NCI-H128 (cell line): Measurements from ENCODE around the gene CUL2.
"Not testable (repeated sequence)": the region's sequence is repeated elsewhere in the genome, so short reads cannot be mapped to it uniquely, and the experiment has no call there.

ENCODE experiments used
- DNase-seq: peaks from one replicate; lab custom pipeline; 2025; ENCODE audit not compliant: unreplicated experiment; lab: John Stamatoyannopoulos, UW

CUL2 gene

DNA sequence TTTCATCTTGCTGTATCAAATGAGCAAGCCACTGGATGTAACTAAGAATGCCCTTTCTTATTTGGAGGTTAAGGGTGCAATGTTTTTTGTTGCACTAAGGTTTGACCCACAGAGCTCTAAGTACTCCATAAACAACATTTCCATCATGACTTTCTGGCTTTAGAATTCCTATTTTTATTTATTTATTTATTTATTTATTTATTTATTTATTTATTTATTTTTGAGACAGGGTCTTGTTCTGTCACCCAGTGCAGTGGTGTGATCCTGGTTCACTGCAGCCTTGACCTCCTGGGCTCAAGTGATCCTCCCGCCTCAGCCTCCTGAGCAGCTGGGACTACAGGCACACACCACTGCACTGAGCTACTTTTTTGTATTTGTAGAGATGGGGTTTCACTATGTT, 9.9 kb downstream of the CUL2 start:
- DNase-seq = not testable (repeated sequence)

DNA sequence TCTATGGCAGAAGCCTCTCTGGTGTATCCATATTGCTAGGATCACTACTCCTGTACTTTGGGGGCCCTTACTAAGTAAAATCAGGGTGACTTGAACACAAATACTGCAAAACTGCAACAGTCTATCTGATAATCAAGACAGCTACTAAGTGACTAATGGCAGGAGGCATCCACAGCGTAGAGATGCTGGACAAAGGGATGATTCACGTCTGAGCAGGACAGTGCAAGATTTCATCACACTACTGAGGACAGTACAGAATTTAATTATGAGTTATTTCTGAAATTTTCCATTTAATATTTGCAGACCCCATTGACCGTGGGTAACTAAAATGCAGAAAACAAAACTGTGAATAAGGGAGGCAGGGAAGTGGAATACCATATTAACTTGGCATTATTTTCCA, 10.4 kb downstream of the CUL2 start:
- DNase-seq = no peak

DNA sequence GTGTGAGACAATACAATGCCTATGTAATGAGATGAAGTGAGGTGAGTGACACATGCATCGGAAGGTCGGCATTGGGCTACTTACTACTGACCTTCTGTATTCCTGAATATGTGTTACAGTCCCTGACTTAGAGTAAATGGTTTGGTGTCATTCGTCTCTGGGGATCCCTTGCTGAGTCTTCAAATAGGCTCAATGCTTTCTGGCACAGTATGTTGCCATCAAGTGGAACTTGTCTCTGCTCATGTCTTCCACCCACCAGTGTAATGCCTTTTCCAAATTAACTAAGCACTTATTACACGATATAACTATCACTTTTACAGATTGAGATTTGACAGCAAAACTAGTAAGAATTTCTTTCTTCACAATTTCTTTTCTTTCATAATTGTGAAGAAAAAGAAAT, 10.9 kb downstream of the CUL2 start:
- DNase-seq = no peak

GRCh38 chr10:35075228-35075627, 14.9 kb downstream of the CUL2 start:
- no peak for DNase-seq

GRCh38 chr10:35074266-35074665, 15.9 kb downstream of the CUL2 start:
- DNase-seq = no peak

DNA sequence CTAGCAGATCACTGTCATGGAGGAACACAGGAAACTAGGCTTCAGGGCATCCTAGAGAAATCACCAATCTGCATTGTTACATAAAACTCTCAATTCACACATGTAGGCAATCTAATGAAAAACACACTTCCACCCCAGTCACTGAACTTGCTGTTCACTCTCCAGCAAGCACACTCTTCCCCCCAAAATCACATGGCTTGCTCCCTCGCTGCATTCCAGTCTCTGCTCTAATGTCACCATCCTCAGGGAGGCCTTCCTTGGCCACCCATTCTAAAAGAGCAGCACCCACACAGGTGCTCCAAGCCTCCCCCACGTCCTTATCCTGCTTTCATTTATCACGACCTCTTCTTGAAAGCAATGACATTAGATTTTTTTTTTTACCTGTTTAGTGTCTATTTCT, 19.6 kb downstream of the CUL2 start:
- no peak for DNase-seq

- DNase-seq = no peak
Measured at GRCh38 chr10:35063837-35064454, 26.2 kb downstream of the CUL2 start.

GRCh38 chr10:35059481-35059880, 30.7 kb downstream of the CUL2 start:
- DNase-seq = no peak

- DNase-seq = no peak
Measured at GRCh38 chr10:35058686-35059085, 31.5 kb downstream of the CUL2 start.

GRCh38 chr10:35058134-35058533, 32.0 kb downstream of the CUL2 start:
- DNase-seq = no peak

GRCh38 chr10:35056686-35057085, 33.5 kb downstream of the CUL2 start:
- DNase-seq = no peak

DNA sequence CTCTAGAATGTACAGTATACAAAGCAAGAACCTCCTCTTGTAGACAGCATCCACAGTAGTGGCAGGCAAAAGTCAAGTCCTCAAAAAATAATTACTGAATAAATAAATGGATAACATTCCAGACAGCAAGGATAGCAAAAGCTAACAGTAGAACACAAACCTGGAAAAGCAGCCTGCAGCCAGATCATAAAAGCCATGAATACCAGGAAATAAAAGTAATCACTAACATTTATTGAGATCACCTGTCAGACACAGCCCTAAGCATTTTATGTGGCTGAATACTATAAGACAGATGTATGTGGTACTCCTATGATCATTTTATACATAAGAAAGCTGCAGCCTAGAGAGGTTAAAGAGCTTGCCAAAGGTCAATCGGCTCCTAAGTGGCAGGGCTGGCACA, 34.0 kb downstream of the CUL2 start:
- DNase-seq = no peak

- no peak for DNase-seq
Measured at GRCh38 chr10:35050568-35050967, 39.6 kb downstream of the CUL2 start.

DNA sequence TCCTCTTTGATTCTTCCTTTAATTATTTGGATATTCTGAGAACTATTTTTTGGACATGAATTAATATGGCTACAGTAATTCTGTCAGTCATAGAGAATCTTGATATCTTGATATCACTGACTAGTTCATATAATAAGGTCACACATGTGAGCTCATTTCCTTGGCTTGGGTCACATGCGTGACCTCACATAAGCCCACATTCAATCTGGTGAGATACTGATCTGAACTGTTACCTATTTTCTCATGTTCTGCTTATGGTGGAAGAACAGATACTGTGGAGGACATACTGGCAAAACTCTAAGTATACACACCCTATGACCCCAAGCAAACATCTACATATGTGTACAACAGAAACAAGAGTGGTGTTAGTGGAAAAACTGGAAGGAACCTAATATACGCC, 44.1 kb downstream of the CUL2 start:
- DNase-seq = no peak

DNA sequence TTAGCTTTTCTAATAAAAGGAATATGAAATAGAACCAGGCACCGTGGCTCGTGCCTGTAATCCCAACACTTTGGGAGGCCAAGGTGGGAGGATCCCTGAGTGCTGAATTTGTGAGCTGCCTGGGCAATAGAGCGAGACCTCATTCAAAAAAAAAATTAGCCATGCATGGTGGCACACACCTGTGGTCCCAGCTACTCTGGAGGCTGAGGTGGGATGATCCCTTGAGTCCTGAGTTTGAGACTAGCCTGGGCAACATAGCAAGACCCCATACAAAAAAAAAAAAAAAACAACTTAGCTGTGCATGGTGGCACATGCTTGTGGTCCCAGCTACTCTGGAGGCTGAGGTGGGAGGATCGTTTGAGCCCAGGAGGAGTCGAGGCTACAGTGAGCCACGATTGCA, 44.9 kb downstream of the CUL2 start:
- DNase-seq = not testable (repeated sequence)

DNA sequence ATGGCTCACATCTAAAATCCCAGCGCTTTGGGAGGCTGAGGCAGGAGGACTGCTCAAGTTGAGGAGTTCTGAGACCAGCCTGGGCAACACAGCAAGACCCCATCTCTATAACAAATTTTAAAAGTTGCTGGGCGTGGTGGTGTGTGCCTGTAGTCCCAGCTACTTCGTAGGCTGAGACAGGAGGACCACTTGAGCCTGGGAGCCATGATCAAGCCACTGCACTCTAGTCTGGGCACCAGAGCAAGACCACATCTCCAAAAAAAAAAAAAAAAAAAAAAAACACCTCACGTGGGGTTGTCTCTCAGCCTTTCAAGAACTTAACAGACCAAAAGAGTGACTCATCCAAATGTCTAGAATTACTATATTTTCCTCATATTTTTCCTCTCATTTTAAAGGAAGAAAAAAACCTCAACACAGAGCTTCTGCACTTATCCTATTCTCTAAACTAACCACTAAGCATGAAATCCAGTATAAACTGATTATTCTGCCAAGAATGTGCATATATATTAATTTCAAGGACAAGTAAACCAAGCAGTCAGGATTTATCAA, 46.3 kb downstream of the CUL2 start:
- no peak for DNase-seq

DNA sequence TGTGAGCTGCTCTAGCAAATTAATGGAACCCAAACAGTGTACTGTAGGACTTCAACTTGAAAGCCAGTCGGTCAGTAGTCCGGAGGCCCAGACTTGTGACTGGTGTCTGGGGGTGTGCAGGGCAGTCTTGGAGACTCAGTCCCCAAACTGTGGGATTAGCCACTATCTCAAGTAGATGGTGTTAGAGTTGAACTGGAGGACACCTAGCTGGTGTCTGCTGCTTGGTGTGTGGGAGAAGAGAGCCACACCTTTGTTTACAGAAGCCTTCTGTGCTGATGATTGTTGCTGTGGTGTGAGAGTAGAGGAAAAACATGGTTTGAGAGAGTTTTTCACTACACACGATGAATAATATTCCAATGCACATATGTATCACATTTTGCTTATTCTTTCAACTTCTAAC, 47.4 kb downstream of the CUL2 start:
- no peak for DNase-seq

DNA sequence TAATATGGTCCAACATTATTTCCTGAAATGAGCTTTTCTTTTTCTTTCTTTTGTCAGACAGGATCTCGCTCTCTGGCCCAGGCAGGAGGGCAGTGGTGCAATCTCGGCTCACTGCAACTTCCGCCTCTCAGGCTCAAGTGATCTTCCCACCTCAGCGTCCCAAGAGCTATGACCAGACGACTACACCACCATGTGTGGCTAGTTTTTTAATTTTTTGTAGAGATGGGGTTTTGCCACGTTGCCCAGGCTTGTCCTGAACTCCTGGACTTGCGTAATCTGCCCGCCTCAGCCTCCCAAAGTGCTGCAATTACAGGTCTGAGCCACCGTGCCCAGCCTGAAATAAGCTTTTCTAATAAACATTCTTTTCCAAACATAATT, 48.6 kb downstream of the CUL2 start:
- DNase-seq = no peak

- no peak for DNase-seq
Measured at GRCh38 chr10:35040760-35041501, 49.2 kb downstream of the CUL2 start.

DNA sequence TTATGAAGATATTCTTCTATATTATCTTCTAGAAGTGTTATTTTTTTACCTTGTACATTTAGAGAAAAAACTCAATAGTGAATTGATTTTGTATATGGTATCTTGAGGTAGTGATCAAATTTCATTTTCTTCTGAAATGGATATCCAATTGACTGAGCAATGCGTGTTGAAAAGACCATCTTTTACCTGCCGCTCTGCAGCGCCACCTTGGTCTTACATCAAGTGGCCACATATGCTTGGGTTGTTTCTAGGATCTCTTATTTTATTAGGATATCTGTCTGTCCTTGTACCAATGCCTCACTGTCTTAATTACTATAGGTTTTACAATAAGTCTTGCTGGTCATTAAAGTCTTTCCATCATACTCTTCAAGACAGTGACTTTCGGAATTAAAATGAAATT, 53.0 kb downstream of the CUL2 start:
- no peak for DNase-seq

GRCh38 chr10:35035606-35036005, 54.5 kb downstream of the CUL2 start:
- DNase-seq = no peak

DNA sequence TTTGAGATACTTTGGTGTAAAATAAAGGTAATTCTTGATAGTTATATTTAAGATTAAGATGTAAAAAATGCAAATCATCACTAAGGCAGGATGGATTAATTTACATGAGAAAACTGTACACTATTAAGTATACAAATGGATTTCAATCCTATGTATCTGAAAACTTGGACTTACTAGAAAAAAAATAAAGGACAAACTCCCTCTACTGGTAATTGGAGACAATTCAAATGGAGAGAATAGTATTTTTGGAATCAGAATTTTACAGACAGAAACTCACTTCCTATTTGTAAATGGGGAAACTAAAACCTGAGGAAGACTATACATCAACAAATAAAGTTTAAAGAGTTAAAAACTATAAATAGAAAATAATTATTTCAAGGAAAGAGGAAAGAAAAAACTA, 62.6 kb downstream of the CUL2 start:
- DNase-seq = no peak

DNA sequence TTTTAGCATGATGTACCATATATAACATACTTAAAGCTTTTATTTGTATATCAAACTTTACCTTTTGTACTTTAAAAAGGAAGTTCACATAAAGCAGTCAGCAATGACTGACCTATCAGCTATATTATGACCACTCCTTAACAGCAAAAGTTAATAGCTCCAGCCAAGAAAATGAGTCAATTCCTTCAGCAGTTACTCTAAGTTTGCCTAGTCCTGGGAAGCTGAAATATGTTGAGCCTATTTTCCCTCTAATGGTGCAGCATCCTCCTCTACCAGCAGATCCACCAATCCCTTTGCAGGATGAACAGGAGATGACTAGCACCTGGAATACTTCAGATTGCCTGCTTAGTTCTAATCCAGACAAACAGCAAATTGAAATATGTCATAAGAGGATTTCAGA, 64.2 kb downstream of the CUL2 start:
- DNase-seq = no peak
